Endometrial microvascular endothelial cells (primary cell): ENCODE data around the gene SYT10. TPM values are rescaled to one million over a fixed set of nuclear protein-coding genes. Genes with fewer than 3 reads are reported as not detected.
"Not testable (repeated sequence)": the region's sequence is repeated elsewhere in the genome, so short reads cannot be mapped to it uniquely, and the experiment has no call there.

Source experiments
- in situ Hi-C: cut with HindIII; loops from 2 replicates; pipeline ENCODE4 v1.10.0; 2017; ENCODE audit warnings: low sequenced_read_pairs, low pct_unique_long_range_greater_than_20kb; ENCODE audit errors: inconsistent ontology term
- total RNA-seq: library from RNA; depleted of rRNA; stranded (reverse); fragments of >200 nt; gene quantifications from one replicate; pipeline ENCODE4 v1.2.3, GENCODE V29; 2015; ENCODE audit errors: inconsistent ontology term

Gene SYT10, protein sequence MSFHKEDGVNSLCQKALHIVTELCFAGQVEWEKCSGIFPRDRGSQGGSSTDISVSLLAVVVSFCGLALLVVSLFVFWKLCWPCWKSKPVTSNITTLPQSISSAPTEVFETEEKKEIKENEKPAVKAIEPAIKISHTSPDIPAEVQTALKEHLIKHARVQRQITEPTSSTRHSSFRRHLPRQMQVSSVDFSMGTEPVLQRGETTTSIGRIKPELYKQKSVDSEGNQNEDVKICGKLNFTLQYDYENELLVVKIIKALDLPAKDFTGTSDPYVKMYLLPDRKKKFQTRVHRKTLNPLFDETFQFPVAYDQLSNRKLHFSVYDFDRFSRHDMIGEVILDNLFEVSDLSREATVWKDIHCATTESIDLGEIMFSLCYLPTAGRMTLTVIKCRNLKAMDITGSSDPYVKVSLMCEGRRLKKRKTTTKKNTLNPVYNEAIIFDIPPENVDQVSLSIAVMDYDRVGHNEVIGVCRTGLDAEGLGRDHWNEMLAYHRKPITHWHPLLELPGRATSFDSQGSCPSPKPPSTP
- total RNA-seq, result not detected

DNA sequence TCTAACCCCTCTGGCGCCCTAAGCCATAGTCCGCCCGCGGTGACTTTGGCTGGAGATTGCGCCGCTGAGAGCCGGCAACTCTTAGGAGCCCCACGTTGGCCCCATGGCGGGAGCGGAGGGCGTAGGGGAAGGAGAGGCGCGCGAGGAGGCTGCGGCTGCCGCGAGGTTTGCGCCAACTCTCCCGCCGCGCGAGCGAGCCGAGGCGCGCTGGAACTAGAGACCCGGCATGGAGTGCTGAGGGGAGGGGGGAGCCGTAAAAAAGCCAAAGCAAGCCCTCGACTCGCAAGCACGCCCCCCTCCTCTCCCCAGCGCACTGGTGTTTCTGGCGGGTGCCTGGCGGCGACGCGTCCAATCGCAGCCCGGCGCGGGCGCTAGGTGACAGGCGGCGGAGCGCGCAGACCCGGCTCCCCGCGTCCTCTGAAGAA is at the start of gene SYT10:
SYT10 (minus strand) TSS at position 233 of the 425 bp plus-strand sequence. CDS start 297 bp downstream, outside the sequence.
- in situ Hi-C loops, result no loop called here

DNA sequence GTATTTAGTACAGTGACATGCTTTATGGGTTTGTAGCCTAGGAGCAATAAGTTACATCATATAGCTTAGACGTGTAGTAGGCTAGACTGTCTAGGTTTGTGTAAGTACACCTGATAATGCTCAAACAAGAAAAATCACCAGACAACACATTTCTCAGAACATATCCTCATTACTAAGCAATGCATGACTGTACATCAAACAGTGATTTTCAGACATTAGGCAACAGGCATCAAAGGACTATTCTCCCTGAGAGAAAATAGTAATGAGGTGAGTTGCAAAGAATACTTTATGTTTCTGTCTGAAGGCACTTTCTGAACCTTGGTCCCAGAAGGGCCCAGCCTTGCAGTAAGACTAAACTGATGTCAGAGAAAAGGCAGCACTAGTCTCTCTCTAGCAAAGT is 48.4 kb upstream of the SYT10 start:
- in situ Hi-C loops, result no loop called here

DNA sequence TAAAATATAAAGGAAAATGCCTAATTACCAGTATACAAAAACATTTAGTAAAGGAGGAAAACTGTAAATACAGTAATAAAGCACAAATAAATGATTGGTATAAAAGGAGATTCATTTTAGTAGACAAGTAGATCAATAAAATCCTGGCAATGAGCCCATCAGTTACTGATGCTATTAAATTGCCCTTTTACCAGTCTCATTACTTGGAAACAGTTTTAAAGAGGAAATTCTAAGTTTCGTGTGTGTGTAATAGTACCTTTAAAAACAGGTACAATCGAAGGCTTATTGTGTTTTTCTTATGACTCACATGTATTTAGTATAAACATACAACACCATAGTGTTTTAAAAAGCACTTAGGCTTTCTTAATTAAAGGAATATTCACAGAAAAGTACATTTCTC is 46.4 kb upstream of the SYT10 start:
- in situ Hi-C loops, result no loop called here

DNA sequence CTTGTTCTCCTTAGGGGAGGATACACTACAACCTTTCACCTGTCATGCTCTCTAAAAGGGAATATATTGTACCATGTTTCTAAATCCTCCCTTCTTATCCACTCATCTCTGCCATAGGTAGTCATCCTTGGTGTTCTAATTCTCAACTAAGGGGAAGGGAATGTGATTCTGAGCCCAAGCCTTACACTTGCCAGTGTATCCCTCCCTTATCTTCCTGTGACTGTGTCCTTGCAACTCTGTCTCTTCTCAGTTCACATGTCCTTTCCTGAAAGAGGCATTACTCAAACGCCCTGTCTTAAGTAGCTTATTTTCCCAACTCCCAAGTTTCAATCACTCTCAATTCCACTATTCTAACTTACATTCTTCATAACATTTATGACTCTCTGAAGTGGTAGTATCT is 44.5 kb upstream of the SYT10 start:
- in situ Hi-C loops, result no loop called here

DNA sequence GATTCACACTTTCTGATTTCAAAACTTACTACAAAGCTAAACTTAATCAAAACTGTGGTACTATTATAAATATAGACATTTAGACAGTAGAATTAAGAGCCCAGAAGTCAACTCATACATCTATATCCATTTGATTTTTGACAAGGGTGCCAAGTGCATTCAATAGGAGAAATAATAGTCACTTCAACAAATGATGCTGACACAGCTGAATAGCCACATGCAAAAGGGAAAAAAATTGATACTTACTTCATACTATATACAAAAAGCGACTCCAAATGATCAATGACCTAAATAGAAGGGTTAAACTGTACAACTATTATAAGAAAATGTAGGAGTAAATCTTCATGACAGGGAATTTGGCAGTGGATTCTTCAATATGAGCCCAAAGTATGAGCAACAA is 40.7 kb upstream of the SYT10 start:
- in situ Hi-C loops, result no loop called here

DNA sequence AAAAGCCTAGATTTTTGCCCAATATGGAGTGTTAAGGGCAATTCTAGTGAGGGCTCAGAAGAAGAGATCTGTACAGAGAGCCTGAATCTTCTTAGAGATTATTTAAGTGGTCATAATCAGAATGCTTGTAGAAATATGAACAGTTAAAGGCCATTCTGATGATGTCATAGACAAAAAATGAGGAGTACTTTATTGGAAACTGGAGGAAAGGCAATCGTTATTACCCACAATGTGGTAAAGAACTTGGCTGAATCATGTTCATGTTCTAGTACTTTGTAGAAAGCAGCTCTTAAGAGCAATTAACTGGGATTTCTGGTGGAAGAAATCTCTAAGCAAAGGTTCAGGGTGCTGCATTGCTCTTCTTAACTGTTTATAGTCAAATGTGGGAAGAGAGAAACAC is 36.4 kb upstream of the SYT10 start:
- in situ Hi-C loops, result no loop called here

DNA sequence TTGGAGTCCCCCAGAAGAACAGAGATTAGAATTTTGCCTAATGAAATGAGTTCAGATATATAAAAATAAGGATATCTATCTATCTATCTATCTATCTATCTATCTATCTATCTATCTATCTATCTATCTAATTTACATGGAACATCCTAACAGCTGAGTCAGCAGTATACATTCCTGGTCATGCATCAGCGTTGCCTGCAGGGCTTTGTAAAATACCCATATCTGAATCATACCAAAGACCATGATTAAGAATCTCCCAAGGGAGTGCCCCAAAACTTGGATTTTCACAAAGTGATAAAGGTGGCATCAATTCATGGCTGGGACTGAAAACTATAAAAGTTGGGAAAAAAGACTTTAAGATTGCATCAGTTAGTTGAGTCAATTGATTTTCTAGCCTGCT is 32.7 kb upstream of the SYT10 start:
- in situ Hi-C loops, result no loop called here

DNA sequence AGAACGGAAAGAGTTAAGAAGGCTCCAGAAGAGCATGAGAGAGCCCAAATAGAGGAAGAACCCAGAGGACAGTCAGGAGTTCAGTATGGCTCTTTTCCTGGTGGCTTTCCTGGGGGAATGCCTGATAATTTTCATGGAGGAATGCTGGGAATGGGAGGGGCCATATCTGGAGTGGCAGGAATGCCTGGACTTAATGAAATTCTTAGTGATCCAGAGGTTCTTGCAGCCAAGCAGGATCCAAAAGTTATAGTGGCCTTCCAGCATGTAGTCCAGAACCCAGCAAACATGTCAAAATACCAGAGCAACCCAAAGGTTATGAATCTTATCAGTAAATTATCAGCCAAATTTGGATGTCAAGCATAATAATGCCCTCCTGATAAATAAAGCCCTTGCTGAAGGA is 15.5 kb upstream of the SYT10 start:
- in situ Hi-C loops, result no loop called here

DNA sequence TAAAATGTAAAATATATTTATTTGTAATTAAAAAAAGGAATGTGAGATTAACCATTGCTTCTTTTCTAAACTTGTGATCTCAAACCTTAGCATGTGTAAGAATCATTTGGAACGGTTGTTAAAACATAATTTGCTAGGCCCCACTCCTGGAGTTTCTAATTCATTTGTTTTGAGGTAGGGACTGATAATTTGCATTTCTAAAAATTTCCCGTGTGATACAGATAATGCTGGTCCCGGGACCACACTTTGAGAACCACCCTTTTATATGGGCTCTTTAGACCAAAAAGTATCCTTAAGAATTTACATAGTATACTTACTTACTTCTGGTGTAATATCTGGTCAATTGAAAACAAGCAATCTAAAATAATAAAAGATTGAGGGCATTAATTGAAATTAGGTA is 10.9 kb upstream of the SYT10 start:
- in situ Hi-C loops, result no loop called here

DNA sequence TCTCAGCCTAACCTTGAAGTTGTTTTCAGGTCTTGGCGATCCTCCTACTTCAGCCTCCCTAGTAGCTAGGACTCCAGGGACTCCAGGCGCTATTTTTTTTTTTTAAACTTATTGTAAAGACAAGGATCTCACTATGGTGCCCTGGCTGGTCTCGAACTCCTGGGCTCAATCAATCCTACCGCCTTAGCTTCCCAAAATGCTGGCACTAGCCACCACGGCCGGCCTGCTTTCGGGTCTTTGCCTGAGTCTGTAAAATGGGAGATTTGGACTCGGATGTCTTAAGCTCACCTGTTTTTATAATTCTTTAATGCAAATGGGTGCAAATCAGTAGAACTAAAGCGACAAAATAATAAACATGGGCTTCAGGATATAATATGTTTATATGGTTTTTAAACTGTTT is 858 bp upstream of the SYT10 start:
- in situ Hi-C loops, result no loop called here

DNA sequence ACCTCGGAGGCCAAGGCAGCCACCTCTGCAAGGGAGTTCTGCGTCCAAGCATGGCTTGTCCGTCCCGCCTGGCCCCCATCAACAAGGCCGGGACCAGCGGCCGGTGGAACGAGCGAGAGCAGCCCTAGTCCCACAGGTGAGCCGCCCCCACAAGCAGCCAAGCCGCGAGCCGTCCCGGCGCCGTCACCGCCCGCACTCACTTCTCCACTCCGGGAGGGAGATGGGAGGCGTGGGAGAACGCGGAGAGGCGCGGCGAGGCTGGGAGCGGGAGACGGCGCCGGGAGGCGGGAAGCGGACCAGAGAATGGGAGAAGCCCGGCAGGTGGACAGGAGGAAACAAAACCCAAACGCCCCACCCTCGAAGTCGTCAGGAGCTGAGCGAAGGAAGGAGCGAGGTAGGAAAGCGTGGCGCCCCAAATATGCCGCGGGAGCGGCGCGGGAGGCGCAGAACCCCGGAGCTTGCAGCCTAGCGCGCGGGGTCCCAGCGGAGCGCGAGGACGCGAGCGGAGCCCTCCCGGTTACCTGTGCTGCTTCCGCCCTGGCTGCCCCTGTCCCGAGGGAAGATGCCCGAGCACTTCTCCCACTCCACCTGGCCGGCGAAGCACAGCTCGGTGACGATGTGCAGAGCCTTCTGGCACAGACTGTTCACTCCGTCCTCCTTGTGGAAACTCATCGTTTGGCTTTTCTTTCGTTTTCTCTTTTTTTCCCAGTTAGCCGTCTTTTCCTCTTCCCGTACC is 600 bp downstream of the SYT10 start:
- in situ Hi-C loops, result no loop called here

DNA sequence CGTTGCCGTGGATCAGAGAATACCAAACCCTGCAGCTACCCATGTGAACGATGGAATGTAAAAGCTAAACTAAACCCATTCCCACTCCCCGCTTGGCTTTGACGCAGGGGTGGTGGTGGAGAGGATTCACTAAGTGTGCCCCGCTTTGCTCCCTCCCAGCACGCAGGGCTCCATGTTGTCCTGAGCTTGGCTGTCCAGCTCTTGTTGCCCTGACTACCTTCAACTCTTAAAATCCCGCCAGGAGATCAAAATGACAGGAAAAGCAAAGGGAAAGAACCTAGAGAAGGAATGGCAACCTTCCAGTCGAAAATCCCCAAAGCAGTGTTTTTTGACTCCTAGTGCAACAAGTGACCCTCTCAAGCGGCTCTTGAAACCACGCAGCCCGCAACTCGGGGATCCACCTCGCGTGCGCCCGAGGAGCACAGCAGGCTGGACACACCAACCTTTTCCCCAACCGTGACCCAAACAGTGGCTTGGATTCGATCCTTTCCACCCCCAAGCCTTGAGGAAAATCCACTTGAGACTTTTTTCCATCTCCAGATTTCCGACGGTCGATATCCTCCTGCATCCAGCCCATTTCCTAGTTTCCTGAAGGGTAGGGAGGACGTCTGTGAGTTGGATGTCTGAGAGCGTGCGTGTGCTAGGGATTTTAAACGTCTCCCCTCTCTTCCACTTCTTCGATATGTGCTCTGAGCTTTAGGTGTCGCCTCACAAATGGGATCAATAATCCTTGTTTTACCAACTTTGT is 1.4 kb downstream of the SYT10 start:
- in situ Hi-C loops, result no loop called here

DNA sequence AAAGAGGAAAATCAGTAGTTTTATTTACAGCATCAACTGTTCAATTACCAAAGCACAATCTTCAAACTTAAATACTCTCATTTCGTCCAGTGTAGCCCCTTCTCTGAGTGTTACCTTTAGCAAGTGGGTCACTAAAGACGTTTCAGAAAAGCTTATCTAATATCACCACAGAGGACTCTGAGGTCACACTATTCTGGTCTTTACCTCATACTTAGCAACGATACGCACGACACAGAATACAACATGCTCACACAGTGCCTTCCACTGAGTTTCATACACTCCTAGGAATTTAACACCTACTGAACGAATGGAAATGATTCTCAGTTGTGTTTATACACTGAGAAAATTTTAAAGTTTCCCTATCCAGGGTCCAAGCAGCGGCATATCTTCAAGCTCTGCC is 2.0 kb downstream of the SYT10 start:
- in situ Hi-C loops, result no loop called here

DNA sequence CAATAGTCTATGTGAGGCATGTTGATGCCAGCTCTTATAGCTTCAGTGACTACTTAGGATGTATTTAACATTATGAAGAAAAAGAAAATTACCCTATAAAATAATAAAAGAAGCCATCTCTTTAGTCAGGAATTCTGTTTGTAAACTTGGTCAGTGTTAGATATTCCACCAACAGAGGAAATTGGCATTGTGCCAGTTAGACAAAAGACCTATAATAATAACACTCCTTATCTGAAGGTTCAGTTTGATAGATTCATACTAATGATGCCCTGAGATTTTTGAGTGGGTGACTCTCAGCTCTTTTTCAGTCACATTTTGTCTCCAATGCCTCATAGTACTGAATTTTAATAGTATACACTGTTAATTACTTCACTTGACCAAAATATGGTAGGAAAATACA is 6.6 kb downstream of the SYT10 start:
- in situ Hi-C loops, result no loop called here

DNA sequence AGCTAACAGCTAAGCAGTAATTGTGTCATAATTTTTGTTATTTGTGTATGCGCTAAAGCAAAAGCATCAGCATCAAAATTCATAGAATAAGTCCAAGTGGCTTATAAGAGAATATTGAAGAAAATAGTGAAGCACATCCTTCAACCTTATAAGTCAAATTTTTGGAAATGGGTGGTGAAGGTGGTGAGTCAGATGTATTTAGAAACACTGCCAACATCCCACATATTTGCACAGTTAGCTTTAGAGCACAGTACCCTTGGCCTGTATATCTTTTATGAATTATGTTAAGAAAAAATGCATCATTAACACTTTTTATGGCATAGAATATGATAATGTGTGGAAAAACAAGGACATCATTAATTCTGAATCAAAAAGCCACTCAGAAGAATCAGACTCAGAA is 8.0 kb downstream of the SYT10 start:
- in situ Hi-C loops, result no loop called here

DNA sequence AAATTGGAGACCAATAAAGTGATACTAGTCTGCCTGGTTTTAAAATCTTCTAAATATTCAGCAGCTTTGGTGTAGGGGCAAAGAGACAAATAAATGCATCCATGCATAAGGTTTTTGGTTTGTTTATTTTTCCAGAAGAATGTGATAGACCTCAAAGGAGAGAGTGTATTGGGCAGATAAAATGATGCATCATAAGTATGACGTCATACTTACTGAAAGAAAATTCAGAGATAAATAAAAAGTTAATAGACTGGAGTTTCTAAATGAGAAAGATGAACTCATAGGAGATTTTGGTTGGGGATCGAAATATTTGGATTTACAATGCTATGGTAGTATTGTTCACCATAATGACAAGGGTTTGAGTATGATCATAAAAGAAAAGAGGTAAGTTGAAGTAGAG is 10.2 kb downstream of the SYT10 start:
- in situ Hi-C loops, result no loop called here

DNA sequence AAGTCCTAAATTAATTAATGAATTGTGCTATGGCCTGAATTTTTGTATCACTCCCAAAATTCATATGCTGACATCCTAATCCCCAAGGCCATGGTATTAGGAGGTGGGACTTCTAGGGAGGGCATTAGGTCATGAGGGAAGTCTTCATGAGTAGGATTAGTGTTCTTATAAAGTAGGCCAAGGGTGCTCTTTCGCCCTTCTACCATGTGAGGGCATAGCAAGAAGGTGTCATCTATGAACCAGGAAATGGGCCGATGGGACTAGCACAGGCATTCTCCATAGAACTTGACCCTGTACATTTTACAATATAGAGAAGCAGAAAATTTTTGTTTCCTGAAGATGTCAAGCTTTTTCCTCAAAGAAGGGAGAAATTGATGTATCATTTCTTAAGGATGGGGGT is 12.5 kb downstream of the SYT10 start:
- in situ Hi-C loops, result no loop called here

DNA sequence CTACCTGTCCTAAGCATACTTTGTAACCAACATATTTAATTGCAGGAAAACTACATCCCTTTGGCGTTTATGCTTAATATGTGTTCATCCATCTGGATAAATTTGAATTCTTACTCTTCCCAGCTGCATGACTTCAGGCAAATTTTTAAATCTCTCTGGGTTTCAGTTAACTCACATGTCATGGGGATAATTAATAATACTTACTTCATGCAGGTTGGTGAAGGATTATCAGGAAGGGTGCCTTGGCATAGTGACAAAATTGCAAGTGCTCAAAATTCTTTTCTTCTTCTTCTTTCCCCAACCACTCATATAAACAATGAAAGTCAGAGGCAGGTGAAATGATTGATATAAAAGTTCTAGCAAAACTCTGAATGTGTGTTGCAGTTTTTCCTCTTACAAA is 15.9 kb downstream of the SYT10 start:
- in situ Hi-C loops, result no loop called here

DNA sequence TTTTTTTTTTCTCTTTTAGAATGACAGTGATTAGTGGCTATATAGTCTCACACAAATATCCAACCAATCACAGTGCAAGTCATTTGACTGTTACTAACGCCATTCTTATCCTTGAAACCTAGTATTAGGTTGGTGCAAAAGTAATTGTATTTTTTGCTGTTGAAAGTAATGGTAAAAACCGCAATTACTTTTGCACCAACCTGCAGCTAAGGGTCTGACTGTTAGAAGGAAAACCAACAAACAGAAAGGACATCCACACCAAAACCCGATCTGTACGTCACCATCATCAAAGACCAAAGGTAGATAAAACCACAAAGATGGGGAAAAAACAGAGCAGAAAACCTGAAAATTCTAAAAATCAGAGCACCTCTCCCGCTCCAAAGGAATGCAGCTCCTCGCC is 27.2 kb downstream of the SYT10 start:
- in situ Hi-C loops, result not testable (repeated sequence)
